Activated CD4-positive, alpha-beta T cell treated with anti-CD3 and anti-CD28 coated beads, Interleukin-2, amount 50 U/mL, for 48 hours (primary cell): ENCODE data around the gene FBXW5.
A peak's percentile ranks its signal among the peaks of the same experiment; 100 is the strongest.

ENCODE experiments used
- DNase-seq, 2 experiments: peaks; one replicate each; pipeline ENCODE4 v3.0.0-alpha.2; 2020

The FBXW5 gene

GRCh38 chr9:136944519-136945332 lies at the start of gene FBXW5, which contains the start of gene C8G:
TSS of gene FBXW5 (minus strand) at chr9:136944738. CDS start at chr9:136944083, 655 bp downstream.
TSS of gene C8G (plus strand) at chr9:136945243. CDS start at chr9:136945321, 78 bp downstream.
- DNase-seq = peak; percentile 92 to 93

- no peak for DNase-seq
Measured at GRCh38 chr9:136992819-136993369, 48.4 kb upstream of the FBXW5 start.

GRCh38 chr9:136991993-136992818 lies 47.7 kb upstream of the FBXW5 start, which contains the start of gene PAXX:
TSS of gene PAXX (plus strand) at chr9:136992422. CDS start at chr9:136992444, 22 bp downstream.
- peak; percentile 96 for DNase-seq

DNA sequence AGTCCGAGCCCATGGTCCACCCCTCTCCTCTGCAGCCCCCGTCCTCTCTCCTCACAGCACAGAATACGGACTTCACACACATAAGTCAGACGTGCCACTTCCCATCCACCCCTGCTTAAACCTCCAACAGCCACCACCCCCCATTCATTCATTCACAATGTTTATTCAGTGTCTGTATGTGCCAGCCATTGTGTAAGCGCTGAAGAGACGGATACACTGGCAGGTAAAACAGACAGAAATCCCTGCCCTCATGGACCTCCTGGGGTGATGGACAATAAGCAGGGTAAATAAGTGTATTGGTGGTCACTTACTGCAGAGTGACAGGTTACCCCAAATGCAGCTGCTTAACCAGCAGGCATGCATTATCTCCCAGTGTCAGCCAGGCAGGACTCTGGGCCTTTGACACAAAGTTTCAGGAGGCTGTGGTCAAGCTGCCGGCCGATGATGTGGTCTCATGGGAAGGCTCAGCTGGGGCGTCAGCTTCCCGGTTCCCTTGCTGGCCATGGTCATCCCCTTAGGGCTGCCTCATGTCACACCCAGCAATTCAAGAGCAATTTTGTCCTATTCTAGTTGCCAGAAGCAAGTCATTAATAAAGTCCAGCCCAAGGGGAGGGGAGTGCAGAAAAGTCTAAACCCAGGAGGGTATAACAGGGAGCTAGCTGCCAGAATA lies 45.8 kb upstream of the FBXW5 start:
- no peak for DNase-seq

DNA sequence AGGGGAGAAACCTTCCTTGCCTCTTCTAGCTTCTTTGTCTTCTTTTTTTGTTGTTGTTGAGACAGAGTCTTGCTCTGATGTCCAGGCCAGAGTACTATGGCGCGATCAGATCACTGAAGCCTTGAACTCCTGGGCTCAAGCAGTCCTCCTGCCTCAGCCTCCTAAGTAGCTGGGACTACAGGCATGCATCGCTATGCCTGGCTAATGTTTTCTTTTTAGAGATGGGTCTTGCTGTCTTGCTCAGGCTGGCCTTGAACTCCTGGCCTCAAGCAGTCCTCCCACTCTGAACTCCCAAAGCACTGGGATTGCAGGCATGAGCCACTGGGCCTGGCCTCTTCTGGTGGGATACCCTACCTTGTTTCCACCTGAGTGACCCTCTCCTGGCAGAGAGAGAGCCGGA lies 44.3 kb upstream of the FBXW5 start:
- no peak for DNase-seq

- DNase-seq = no peak
Measured at GRCh38 chr9:136985853-136986252, 41.3 kb upstream of the FBXW5 start.

DNA sequence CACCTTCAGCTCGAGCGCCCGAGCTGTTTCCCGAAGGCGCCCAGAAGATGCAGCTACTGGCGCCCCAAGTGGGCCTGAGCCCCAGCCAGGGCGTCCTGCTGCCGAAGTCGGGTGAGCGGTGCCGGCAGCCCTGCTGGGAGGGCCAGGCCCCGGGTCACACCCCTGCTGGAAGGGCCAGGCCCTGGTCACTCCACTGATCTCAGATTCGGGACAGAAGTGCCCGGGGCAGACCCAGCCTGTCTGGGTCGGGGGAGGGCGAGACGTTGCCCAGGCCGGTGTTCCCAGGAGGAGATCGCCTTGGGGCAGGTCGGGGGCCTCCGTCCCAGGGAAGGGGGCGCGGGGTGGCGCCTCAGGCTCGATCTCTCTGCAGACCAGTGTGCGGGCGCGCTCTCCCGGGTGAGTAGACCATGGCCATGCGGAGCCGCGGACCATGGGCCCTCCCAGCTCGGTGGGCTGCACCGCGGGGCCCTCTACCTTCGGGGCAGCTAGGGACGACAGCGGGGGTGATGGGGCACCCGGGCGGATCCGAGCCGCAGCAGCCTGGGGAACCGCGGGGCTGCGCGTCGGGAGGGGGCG lies 40.6 kb upstream of the FBXW5 start:
- no peak for DNase-seq

DNA sequence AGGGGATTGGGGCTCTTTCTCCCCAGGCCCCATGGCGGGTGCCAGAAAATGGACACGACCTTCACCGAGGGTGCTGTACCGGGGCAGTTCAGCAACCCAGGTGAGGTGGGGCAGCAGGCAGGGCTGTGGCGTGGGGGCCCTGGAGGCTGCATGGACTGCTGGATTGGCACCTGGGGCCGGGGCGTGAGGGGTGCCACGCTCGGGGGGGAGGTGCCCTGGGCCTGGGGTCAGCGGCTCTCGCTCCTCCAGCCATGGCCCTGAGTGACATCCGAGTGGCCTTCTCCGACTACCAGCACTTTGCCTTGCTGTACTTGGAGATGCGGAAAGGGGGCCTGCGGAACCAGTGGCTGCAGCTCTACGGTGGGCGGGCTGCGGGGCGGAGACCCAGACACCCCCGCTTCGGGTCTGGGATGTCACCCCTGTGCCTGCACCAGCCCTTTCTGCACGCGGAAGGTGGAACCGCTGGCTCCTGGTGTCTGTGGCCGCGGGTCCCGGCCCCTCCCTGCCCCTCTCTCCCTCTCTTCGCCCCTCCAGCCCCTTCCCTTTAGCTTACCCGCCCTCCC lies 40.0 kb upstream of the FBXW5 start:
- DNase-seq = no peak

DNA sequence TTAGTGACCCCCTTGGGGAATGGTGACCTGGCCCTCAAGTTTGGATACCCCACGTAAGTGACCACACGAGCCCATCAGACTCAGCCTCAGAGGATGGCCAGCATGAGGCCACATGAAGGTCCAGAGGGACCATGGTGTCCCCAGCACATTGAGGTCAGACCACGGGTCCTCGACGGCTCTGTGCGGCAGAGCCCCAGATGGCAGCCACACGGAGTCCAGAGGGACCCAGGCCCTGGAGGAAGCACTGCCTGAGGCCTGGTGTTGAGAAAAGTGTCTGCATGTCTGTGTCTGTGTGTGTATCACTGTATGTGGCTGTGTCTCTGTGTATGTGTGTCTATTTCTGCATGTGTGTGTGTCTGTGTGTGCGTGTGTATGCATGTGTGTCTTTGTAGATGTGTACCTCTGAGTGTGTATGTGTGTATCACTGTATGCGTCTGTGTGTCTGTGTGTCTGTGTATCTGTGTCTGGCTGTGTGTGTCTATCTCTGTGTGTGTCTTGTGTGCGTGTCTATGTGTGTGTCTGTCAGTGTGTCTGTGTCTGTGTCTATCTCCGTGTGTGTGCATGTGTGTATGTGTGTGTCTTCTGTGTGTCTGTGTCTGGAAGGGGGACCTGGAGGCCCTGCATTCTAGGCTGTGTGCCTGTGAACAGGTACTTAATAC lies 39.2 kb upstream of the FBXW5 start:
- DNase-seq = no peak

DNA sequence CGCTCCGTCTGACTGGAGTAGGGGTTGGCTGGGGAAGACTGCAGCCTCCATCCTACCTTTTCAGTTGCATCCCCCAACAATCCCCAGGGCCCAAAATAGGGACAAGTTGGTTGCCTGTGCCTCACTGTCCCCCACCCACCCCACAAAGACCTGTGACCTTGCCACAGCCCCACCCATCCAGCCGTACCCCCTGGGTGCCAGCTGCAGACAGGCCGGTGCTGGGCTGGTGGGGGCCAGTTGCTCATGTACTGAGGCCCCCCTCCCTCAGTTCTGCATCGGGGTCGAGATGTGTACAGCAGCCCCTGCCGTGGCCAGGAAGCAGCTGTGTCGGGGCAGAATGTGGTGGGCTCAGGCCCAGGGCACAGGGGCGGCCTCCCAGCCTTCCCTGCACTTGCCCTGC lies 38.6 kb upstream of the FBXW5 start:
- DNase-seq = no peak

- DNase-seq = no peak
Measured at GRCh38 chr9:136982232-136983051, 37.9 kb upstream of the FBXW5 start, which contains the start of gene LCNL1. TSS of gene LCNL1 (plus strand) at chr9:136982993. CDS start at chr9:136983587, 594 bp downstream.

DNA sequence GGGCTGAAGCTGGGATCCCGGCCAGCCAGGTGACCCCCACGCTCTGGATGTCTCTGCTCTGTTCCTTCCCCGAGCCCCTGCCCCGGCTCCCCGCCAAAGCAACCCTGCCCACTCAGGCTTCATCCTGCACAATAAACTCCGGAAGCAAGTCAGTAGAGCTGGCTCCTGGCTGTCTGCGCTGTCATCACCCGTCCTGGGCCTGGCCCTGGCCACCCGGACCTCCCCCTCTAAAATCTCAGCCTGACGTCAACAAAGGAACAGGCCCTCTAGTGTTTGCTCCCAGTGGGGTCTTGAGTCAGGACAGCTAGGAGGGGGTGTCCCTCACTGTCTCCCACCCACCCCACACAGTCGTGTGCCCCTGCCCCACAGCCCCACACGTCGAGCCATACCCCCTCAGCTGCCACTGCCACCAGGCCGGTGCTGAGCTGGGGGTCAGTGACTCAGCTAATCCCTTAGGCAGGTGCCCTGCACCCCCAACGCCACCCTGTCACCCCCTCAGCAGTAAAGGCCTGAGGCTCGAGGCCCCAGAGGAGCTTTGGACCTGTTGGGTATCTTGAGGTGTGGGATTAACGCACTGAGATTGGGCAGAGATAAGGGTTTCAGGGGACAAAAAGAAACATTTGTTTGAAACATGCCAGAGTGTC lies 37.2 kb upstream of the FBXW5 start:
- no peak for DNase-seq

GRCh38 chr9:136980669-136981478 lies 36.3 kb upstream of the FBXW5 start:
- DNase-seq = no peak

DNA sequence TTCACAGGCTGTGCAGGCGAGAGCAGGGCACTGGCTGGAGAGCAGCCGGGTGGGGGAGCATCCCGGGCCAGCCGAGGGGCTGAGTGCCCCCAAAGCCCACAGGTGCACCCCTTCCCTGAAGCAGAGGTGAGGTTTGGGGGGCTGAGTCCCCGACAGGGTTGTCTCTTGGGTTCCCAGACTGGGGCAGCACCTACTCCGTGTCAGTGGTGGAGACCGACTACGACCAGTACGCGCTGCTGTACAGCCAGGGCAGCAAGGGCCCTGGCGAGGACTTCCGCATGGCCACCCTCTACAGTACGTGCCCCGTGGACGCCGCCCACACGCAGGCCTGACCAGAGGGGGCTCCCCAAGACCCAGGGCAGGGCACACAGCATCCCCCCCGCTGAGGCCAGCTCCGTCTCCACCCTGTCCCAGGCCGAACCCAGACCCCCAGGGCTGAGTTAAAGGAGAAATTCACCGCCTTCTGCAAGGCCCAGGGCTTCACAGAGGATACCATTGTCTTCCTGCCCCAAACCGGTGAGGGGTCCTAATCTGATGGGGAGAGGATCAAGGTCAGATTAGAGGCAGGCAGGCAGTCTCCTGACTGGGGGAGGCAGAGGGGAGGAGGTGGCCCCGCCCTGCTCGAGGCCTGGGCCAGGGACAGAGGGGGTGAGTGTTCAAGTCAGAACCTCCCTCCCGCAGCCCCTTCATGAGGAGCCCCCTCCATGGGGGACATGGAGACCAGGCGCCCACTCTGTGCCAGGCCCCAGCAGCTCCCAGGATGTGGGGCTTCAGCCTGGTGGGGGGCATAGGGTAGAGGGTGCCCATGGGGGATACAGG lies 35.4 kb upstream of the FBXW5 start:
- no peak for DNase-seq

- no peak for DNase-seq
Measured at GRCh38 chr9:136978865-136979544, 34.5 kb upstream of the FBXW5 start.

DNA sequence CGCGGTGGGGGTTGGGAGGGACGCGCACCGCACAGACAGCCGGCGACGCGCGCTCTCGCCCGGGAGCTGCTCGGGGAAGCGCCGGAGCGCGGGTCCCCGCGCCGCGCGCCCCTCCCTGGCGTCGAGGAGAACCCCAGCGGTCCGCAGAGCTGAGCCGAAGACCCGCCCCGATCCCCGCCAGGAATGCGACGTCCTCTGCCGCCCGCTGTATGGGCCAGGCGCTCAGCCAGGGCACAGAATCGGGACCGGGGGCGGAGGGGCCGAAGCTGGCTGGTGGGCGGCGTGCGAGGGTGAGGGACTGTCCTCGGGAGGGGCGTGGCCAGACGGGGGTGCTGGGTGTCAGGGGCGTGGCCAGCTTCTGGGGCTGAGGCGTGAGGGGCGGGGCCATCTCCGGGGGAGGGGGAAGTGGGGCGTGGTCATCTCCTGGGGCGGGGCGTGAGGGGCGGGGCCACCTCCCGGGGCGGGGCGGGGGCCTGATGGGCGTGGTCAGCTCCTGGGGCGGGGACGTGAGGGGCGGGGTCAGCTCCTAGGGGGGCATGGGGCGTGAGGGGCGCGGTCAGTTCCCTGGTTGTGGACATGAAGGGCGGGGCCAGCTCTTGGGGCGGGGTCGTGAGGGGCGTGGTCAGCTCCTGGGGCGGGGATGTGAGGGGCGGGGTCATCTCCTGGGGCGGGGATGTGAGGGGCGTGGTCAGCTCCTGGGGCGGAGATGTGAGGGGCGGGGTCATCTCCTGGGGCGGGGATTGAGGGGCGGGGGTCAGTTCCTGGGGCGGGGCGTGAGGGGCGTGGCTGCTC lies 33.7 kb upstream of the FBXW5 start:
- peak; percentile 66 to 70 for DNase-seq

GRCh38 chr9:136977649-136978072 lies 33.1 kb upstream of the FBXW5 start:
- no peak for DNase-seq
